NCI-H1092 treated with DMSO at 0.1 percent for 48 hours (cell line): ENCODE data around the gene RECK.
"Not testable (repeated sequence)": the region's sequence is repeated elsewhere in the genome, so short reads cannot be mapped to it uniquely, and the experiment has no call there.

Experiments
- DNase-seq: peaks from one replicate; lab custom pipeline; 2025; lab: John Stamatoyannopoulos, UW

Gene RECK

GRCh38 chr9:36074055-36074454 lies 37.3 kb downstream of the RECK start:
- no peak for DNase-seq

- no peak for DNase-seq
Measured at GRCh38 chr9:36074870-36075532, 38.3 kb downstream of the RECK start.

GRCh38 chr9:36078051-36078450 lies 41.3 kb downstream of the RECK start:
- no peak for DNase-seq

- no peak for DNase-seq
Measured at GRCh38 chr9:36080519-36080918, 43.8 kb downstream of the RECK start.

GRCh38 chr9:36082931-36083330 lies 46.2 kb downstream of the RECK start:
- no peak for DNase-seq

GRCh38 chr9:36086442-36086841 lies 49.7 kb downstream of the RECK start:
- no peak for DNase-seq

- DNase-seq, result not testable (repeated sequence)
Measured at GRCh38 chr9:36087054-36087453, 50.3 kb downstream of the RECK start.

GRCh38 chr9:36088020-36088419 lies 51.3 kb downstream of the RECK start:
- no peak for DNase-seq

- DNase-seq, result no peak
Measured at GRCh38 chr9:36091026-36091953, 54.6 kb downstream of the RECK start.

GRCh38 chr9:36092014-36092413 lies 55.3 kb downstream of the RECK start:
- no peak for DNase-seq

GRCh38 chr9:36092509-36093215 lies 55.9 kb downstream of the RECK start:
- no peak for DNase-seq

GRCh38 chr9:36093384-36093783 lies 56.7 kb downstream of the RECK start:
- DNase-seq, result no peak

GRCh38 chr9:36099718-36100117 lies 63.0 kb downstream of the RECK start:
- DNase-seq, result no peak

GRCh38 chr9:36100532-36100931 lies 63.8 kb downstream of the RECK start:
- DNase-seq, result no peak

- DNase-seq, result no peak
Measured at GRCh38 chr9:36101916-36102741, 65.4 kb downstream of the RECK start.

- DNase-seq, result peak; percentile 87
Measured at GRCh38 chr9:36102742-36103495, 66.2 kb downstream of the RECK start.

GRCh38 chr9:36109071-36109470 lies 72.4 kb downstream of the RECK start:
- no peak for DNase-seq

- DNase-seq, result no peak
Measured at GRCh38 chr9:36110434-36110833, 73.7 kb downstream of the RECK start.

- DNase-seq, result no peak
Measured at GRCh38 chr9:36112516-36112915, 75.8 kb downstream of the RECK start.

GRCh38 chr9:36113999-36114398 lies 77.3 kb downstream of the RECK start:
- no peak for DNase-seq

- no peak for DNase-seq
Measured at GRCh38 chr9:36116593-36116992, 79.9 kb downstream of the RECK start.
